Endothelial cell of umbilical vein (primary cell): Measurements from ENCODE around the gene CHST11. TPM values are rescaled to one million over a fixed set of nuclear protein-coding genes. Genes with fewer than 3 reads are reported as not detected.

Experiments used
- BruUV-seq: library from RNA; stranded (reverse); fragments of 400-500 nt; replicated peaks from 2 replicates; lab custom pipeline; 2021; lab: Mats Ljungman, UMichigan
- CTCF ChIA-PET: fragments of 300-600, 350-600 bp; sonication (Branson Sonifier 250); formaldehyde crosslinking; loops from one replicate; lab custom pipeline; 2021; ENCODE audit warnings: antibody characterized with exemption, inconsistent platforms; lab: Charles Lee
- POLR2A ChIA-PET: fragments of 300-600, 350-600 bp; sonication (Branson Sonifier 250); formaldehyde crosslinking; loops from one replicate; lab custom pipeline; 2021; ENCODE audit warnings: antibody characterized with exemption, inconsistent platforms; lab: Charles Lee
- DNase-seq: peaks from one replicate; pipeline ENCODE4 v3.0.0-alpha.2; 2011; ENCODE audit warnings: low read depth, low spot score
- FAIRE-seq: peaks from 2 replicates; lab custom pipeline; 2011; peaks lifted over from hg19 to GRCh38; lab: Jason Lieb, UNC
- H2AFZ ChIP-seq: 2 replicates; pipeline ENCODE4 v1.6.0; 2012; ENCODE audit warnings: low read depth, low read length, control low read depth, inconsistent platforms
- H3K27ac ChIP-seq: 2 replicates; pipeline ENCODE4 v1.5.1; 2011; ENCODE audit warnings: low read depth, mild to moderate bottlenecking, control low read depth, low read length, moderate library complexity; ENCODE audit not compliant: insufficient read depth
- H3K27me3 ChIP-seq, 2 experiments: 2 replicates each; pipeline versions ENCODE4 v1.6.0 to v1.6.1; 2011; ENCODE audit warnings: low read length in 2 of 2, mixed read lengths in 1 of 2; ENCODE audit not compliant: control insufficient read depth in 2 of 2, insufficient read depth in 2 of 2
- H3K36me3 ChIP-seq, 2 experiments: 2 replicates in 1 of 2; 3 replicates in 1 of 2; pipeline ENCODE4 v1.5.1; 2011; ENCODE audit warnings: low read length in 2 of 2, mild to moderate bottlenecking in 1 of 2, moderate library complexity in 1 of 2; ENCODE audit not compliant: control insufficient read depth in 2 of 2, insufficient read depth in 2 of 2; ENCODE audit errors: extremely low read depth in 1 of 2
- H3K4me1 ChIP-seq: 3 replicates; pipeline ENCODE4 v1.5.1; 2011; ENCODE audit warnings: mild to moderate bottlenecking, low read length; ENCODE audit not compliant: control insufficient read depth, insufficient read depth; ENCODE audit errors: extremely low read depth
- H3K4me2 ChIP-seq: 2 replicates; pipeline ENCODE4 v1.6.1; 2011; ENCODE audit warnings: low read length, control low read depth, mixed read lengths; ENCODE audit not compliant: insufficient read depth
- H3K4me3 ChIP-seq, 3 experiments: fragments of 200-600 bp in 1 of 3; sonication (generic), shearing (Covaris generic) in 1 of 3; replicated peaks in 1 of 3; 2 replicates each; pipeline ENCODE4 v1.5.1; 2011 to 2016; ENCODE audit warnings: control low read depth in 3 of 3, low read length in 3 of 3, mild to moderate bottlenecking in 2 of 3, inconsistent platforms in 1 of 3, low read depth in 1 of 3, moderate library complexity in 1 of 3; ENCODE audit not compliant: insufficient read depth in 1 of 3
- H3K79me2 ChIP-seq: 2 replicates; pipeline ENCODE4 v1.6.0; 2012; ENCODE audit warnings: low read length, inconsistent platforms; ENCODE audit not compliant: control insufficient read depth, insufficient read depth
- H3K9ac ChIP-seq: replicated peaks from 2 replicates; pipeline ENCODE3; 2011; ENCODE audit warnings: low read length, control low read depth; ENCODE audit not compliant: insufficient read depth; ENCODE audit errors: extremely low read depth
- H3K9me1 ChIP-seq: replicated peaks from 3 replicates; pipeline ENCODE4 v1.6.0; 2011; ENCODE audit warnings: mild to moderate bottlenecking, low read length; ENCODE audit not compliant: control insufficient read depth, insufficient read depth; ENCODE audit errors: extremely low read depth
- H3K9me3 ChIP-seq: replicated peaks from 2 replicates; pipeline ENCODE4 v1.5.1; 2012; ENCODE audit warnings: low read length, inconsistent platforms; ENCODE audit not compliant: control insufficient read depth, insufficient read depth
- H4K20me1 ChIP-seq: replicated peaks from 2 replicates; pipeline ENCODE3; 2011; ENCODE audit warnings: mild to moderate bottlenecking, low read length; ENCODE audit not compliant: control insufficient read depth, insufficient read depth; ENCODE audit errors: extremely low read depth
- CTCF ChIP-seq, 2 donors: IDR thresholded peaks; 1 replicate in 1 of 2; 2 replicates in 1 of 2; pipeline ENCODE4 v1.5.1; 2011; ENCODE audit warnings: low read length in 2 of 2, mild to moderate bottlenecking in 2 of 2, moderate library complexity in 2 of 2, control low read depth in 1 of 2, inconsistent platforms in 1 of 2, low read depth in 1 of 2; ENCODE audit not compliant: insufficient read depth in 1 of 2; ENCODE audit errors: extremely low read depth in 1 of 2
- EZH2 ChIP-seq: IDR thresholded peaks from 2 replicates; pipeline ENCODE4 v1.6.1; 2012; ENCODE audit warnings: borderline replicate concordance, low read depth, mild to moderate bottlenecking, moderate library complexity, low read length, inconsistent platforms; ENCODE audit not compliant: severe bottlenecking
- FOS ChIP-seq: IDR thresholded peaks from 2 replicates; pipeline ENCODE4 v1.6.1; 2011; ENCODE audit warnings: mild to moderate bottlenecking, low read length, moderate library complexity, borderline replicate concordance; ENCODE audit not compliant: insufficient read depth
- GATA2 ChIP-seq: IDR thresholded peaks from 2 replicates; pipeline ENCODE4 v1.7.0; 2011; ENCODE audit warnings: low read depth, mild to moderate bottlenecking, moderate library complexity, mixed read lengths, low read length; ENCODE audit not compliant: insufficient read length, insufficient read depth
- JUN ChIP-seq: IDR thresholded peaks from 2 replicates; pipeline ENCODE4 v1.6.1; 2011; ENCODE audit warnings: borderline replicate concordance, low read depth; ENCODE audit not compliant: insufficient read length, insufficient read depth
- MAX ChIP-seq: IDR thresholded peaks from 2 replicates; pipeline ENCODE4 v1.6.1; 2011; ENCODE audit not compliant: insufficient read depth, insufficient read length
- MYC ChIP-seq: IDR thresholded peaks from one replicate; pipeline ENCODE4 v1.6.1; 2011; ENCODE audit warnings: mild to moderate bottlenecking, low read depth, low read length
- POLR2A ChIP-seq: IDR thresholded peaks from 2 replicates; pipeline ENCODE4 v1.6.1; 2012; ENCODE audit warnings: low read depth, mild to moderate bottlenecking, control low read depth, low read length
- POLR2AphosphoS5 ChIP-seq: IDR thresholded peaks from 2 replicates; pipeline ENCODE4 v1.6.1; 2012; ENCODE audit warnings: low read depth, mild to moderate bottlenecking, control low read depth, low read length, moderate library complexity; ENCODE audit not compliant: insufficient read depth
- dilution Hi-C: fragments of 300-500 bp; cut with MboI; formaldehyde crosslinking; loops from one replicate; pipeline ENCODE4 v1.15.0; 2019; ENCODE audit warnings: low sequenced_read_pairs; ENCODE audit not compliant: extremely low pct_ligation_motif_present
- intact Hi-C: fragments of 100-400 bp; cut with micrococcal nuclease; formaldehyde crosslinking; loops from one replicate; pipeline ENCODE4 v1.10.0; 2022
- polyA plus RNA-seq, 4 experiments: library from polyadenylated mRNA; depleted of rRNA in 3 of 4; stranded (reverse) in 3 of 4; unstranded in 1 of 4; fragments of >200 nt; gene quantifications; 2 replicates each; pipeline versions ENCODE4 v1.2.1 to v1.2.3, GENCODE V29; 2011 to 2012; ENCODE audit warnings: missing spikeins in 1 of 4
- total RNA-seq: library from RNA; stranded (reverse); gene quantifications from 2 replicates; pipeline ENCODE4 v1.2.3, GENCODE V29; 2021

Gene CHST11
- total and polyA plus RNA-seq, 2 donors (not counting 3 experiments of a cell fraction or from before 2014, with no cell fraction given): 19.7 to 20.9 TPM

- no peak for TF ChIP-seq CTCF (IDR thresholded peaks at IDR 0.05; ENCODE audit: extremely low read depth in 1 of 2, insufficient read depth in 1 of 2, low read depth in 1 of 2, low read length in 2 of 2)
- no peak for TF ChIP-seq EZH2
- no peak for TF ChIP-seq MYC
- TF ChIP-seq GATA2: no peak
- dilution Hi-C loops (no loop called here), intact Hi-C loops (no loop called here)
- POLR2A ChIA-PET: no interaction called here
- no peaks in the 10 kb centered on the region for H3K36me3 ChIP-seq
- H3K4me1 ChIP-seq: no peaks in the 10 kb centered on the region
- H4K20me1 ChIP-seq: no peaks in the 10 kb centered on the region
- H3K27me3 ChIP-seq: peaks cover 0 to 10% of the 10 kb centered on the region in 2 experiments
- no peak overlapping the region for H3K27ac ChIP-seq
- no peak overlapping the region for H3K9ac ChIP-seq
- DNase-seq (no peak), FAIRE-seq (no peak)
- BruUV-seq: no TSS peak
- H3K79me2 ChIP-seq: no peaks in the 10 kb centered on the region
- H3K4me3 ChIP-seq: no peak overlapping the region
- CTCF ChIA-PET: interaction anchor here (1.4 kb wide), 1 partner anchor 10 kb away, joined by 5 read pairs; no protein-coding TSS in a partner anchor
- H3K4me2 ChIP-seq: no peak overlapping the region
- no peaks in the 10 kb centered on the region for H3K9me1 ChIP-seq
- no peaks in the 10 kb centered on the region for H3K9me3 ChIP-seq
- H2AFZ ChIP-seq: no peak overlapping the region
Measured at GRCh38 chr12:104439137-104439536, 17.6 kb upstream of the CHST11 start.

- Histone ChIP-seq H3K4me3 (no peak overlapping the region), H3K27me3 (peaks cover 0 to 7% of the 10 kb centered on the region in 2 experiments), H3K79me2 (no peaks in the 10 kb centered on the region), H3K36me3 (no peaks in the 10 kb centered on the region), H3K4me2 (no peak overlapping the region), H3K9me1 (no peaks in the 10 kb centered on the region), H3K9me3 (no peaks in the 10 kb centered on the region), H4K20me1 (no peaks in the 10 kb centered on the region), H3K4me1 (no peaks in the 10 kb centered on the region), H3K9ac (no peak overlapping the region), H3K27ac (no peak overlapping the region), H2AFZ (no peak overlapping the region)
- dilution Hi-C loops (no loop called here), intact Hi-C loops (no loop called here)
- FAIRE-seq (no peak), DNase-seq (no peak)
- TF ChIP-seq MYC (no peak), POLR2A (no peak), CTCF (IDR thresholded peaks at IDR 0.05; ENCODE audit: extremely low read depth in 1 of 2, insufficient read depth in 1 of 2, low read depth in 1 of 2, low read length in 2 of 2) (no peak), GATA2 (no peak), JUN (no peak), POLR2AphosphoS5 (no peak), EZH2 (no peak), FOS (no peak), MAX (no peak)
- CTCF ChIA-PET: interaction anchor here (2.1 kb wide), 1 partner anchor 61 kb away, joined by 11 read pairs; no protein-coding TSS in a partner anchor
- POLR2A ChIA-PET: no interaction called here
- no TSS peak for BruUV-seq
Measured at GRCh38 chr12:104443008-104443407, 13.7 kb upstream of the CHST11 start.
